HG03575 (cell line): ENCODE data around the gene RTN1.
"Not testable (repeated sequence)": the region's sequence is repeated elsewhere in the genome, so short reads cannot be mapped to it uniquely, and the experiment has no call there.

ENCODE experiments used
- ATAC-seq: cut with Tn5 transposase; IDR thresholded peaks from one replicate; pipeline ENCODE4 v1.9.1; 2021; ENCODE audit not compliant: unreplicated experiment, insufficient number of reproducible peaks, low FRiP score; ENCODE audit errors: extremely low read depth

The RTN1 gene

GRCh38 chr14:59657769-59658168, 212.8 kb downstream of the RTN1 start:
- ATAC-seq, result no peak

- no peak for ATAC-seq
Measured at GRCh38 chr14:59656473-59656872, 214.1 kb downstream of the RTN1 start.

GRCh38 chr14:59654131-59654530, 216.4 kb downstream of the RTN1 start:
- ATAC-seq, result not testable (repeated sequence)

- ATAC-seq, result not testable (repeated sequence)
Measured at GRCh38 chr14:59646832-59647231, 223.7 kb downstream of the RTN1 start.

GRCh38 chr14:59638885-59639284, 231.7 kb downstream of the RTN1 start:
- ATAC-seq, result no peak

- ATAC-seq, result no peak
Measured at GRCh38 chr14:59634617-59635016, 236.0 kb downstream of the RTN1 start.

- ATAC-seq, result no peak
Measured at GRCh38 chr14:59633486-59633885, 237.1 kb downstream of the RTN1 start.

GRCh38 chr14:59632381-59632780, 238.2 kb downstream of the RTN1 start:
- no peak for ATAC-seq

- no peak for ATAC-seq
Measured at GRCh38 chr14:59631237-59631636, 239.3 kb downstream of the RTN1 start.

- ATAC-seq, result no peak
Measured at GRCh38 chr14:59630288-59630963, 240.2 kb downstream of the RTN1 start.

GRCh38 chr14:59629444-59630287, 240.9 kb downstream of the RTN1 start:
- ATAC-seq, result no peak

GRCh38 chr14:59627011-59627520, 243.5 kb downstream of the RTN1 start:
- no peak for ATAC-seq

- ATAC-seq, result no peak
Measured at GRCh38 chr14:59622631-59623030, 247.9 kb downstream of the RTN1 start.

- no peak for ATAC-seq
Measured at GRCh38 chr14:59619061-59619460, 251.5 kb downstream of the RTN1 start.

GRCh38 chr14:59601056-59601455, 269.5 kb downstream of the RTN1 start:
- ATAC-seq, result no peak

- ATAC-seq, result no peak
Measured at GRCh38 chr14:59600211-59600945, 270.2 kb downstream of the RTN1 start.

GRCh38 chr14:59595071-59595470, 275.5 kb downstream of the RTN1 start:
- ATAC-seq, result no peak

- no peak for ATAC-seq
Measured at GRCh38 chr14:59591641-59592370, 278.8 kb downstream of the RTN1 start.

- no peak for ATAC-seq
Measured at GRCh38 chr14:59588101-59588500, 282.5 kb downstream of the RTN1 start.
